ENCODE results near the gene HIPK1.
"Not testable (repeated sequence)": the region's sequence is repeated elsewhere in the genome, so short reads cannot be mapped to it uniquely, and the experiment has no call there.

HIPK1 gene

DNA sequence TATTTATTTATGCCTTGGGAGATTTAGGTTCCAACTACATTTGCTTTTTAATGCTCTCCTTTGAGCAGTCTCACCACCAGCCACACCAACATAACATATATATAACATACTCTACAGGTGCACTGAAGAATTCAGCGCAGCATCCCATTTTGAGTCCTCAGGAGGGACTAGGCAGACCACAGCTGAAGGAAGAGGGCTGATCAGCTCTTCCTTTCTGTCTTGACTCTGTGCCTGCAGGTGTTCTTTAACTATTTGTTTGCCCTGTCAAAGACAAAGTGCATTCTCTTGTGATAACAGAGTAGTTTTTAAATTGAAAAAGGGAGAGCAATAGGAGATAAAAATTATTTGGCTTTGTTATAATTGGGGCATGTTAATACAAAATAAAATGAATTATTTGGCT, 17.0 kb downstream of the HIPK1 start:
- DNase-seq: no peak

- DNase-seq: no peak
Measured at GRCh38 chr1:113946678-113947387, 17.7 kb downstream of the HIPK1 start.

GRCh38 chr1:113947388-113948107, 18.4 kb downstream of the HIPK1 start:
- DNase-seq: no peak

DNA sequence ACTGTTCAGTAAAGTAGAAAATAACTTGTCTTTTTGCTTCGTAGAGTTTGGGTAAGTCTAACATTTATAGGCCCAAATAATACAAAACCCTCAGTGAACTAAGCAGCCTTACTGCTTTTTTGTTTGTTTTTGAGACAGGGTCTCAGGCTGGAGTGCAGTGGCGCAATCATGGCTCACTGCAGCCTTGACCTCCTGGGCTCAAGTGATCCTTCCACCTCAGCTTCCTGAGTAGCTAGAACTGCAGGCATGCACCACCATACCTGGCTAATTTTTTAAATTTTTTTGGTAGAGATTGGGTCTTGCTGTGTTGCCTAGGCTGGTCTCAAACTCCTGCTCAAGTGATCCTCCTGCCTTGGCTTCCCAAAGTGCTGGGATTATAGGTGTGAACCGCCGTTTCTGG, 19.0 kb downstream of the HIPK1 start:
- not testable (repeated sequence) for DNase-seq

DNA sequence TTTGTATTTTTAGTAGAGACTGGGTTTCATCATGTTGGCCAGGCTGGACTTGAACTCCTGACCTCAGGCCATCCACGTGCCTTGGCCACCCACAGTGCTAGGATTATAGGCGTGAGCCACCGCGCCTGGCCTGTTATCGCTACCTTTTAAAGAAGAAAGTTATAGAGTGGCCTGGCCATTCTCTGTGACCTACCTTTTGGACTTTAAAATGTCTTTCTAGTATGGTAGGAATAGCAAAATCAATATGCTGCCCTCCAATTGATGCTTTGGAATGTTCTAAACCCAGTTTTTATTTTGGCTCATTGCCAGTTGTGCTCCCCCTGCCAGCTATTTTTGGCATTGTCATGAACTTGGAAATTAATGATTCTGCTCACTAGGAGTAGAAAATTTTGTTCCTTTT, 19.9 kb downstream of the HIPK1 start:
- no peak for DNase-seq

DNA sequence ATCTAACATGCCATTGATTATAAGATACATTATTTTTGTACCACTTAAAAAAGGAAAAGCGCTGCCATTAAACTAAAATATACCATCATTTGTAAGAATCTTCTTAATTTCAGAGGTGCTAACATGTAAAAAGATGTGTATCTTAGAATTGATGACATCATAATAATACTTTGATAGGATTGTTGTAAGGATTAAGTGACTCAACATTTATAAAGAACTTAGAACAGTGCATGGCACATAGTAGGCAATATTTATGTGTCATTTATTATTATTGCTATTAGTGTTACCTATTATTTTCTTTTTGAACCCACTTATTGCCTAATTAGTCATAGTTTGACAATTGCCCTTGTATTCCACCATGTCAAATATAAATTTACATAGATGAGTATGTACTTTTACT, 21.8 kb downstream of the HIPK1 start:
- DNase-seq: no peak

DNA sequence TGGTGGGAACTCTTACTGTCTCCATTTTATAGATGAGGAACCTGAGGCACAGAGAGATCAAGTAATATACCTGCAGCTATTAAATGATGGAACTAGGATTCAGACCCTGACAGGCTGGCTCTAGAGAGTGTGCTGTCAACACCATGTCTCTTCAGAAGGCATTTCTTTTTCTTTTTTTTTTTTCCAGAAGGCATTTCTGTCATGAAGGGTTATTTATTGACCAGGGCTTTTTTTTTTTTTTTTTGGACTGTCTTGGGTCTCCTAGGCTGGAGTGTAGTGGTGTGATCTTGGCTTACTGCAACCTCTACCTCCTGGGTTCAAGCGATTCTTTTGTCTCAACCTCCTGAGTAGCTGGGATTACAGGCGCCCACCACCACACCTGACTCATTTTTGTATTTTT, 22.6 kb downstream of the HIPK1 start:
- no peak for DNase-seq

- no peak for DNase-seq
Measured at GRCh38 chr1:113957984-113958383, 28.9 kb downstream of the HIPK1 start.

DNA sequence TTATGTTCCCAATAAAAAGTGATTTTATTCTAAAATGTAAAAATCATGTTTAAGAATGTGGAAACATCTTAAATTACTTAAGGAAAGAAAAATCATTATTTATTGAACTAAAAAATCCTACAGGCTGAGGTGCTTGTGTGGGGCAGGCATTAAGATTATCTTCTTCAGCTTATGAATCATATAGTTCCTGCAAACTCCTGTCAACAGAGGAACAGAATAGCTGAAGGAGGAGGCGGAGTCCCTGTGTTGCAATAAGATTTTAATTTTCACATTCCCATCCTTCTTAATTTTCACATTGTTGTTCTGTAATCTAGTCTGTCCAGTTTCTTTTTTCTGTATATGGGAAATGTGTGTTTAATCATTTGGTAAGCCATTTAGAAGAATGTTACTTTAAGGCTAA, 29.6 kb downstream of the HIPK1 start:
- DNase-seq: no peak

GRCh38 chr1:113963281-113963906, 34.3 kb downstream of the HIPK1 start:
- no peak for DNase-seq

- no peak for DNase-seq
Measured at GRCh38 chr1:113965703-113966412, 36.7 kb downstream of the HIPK1 start.

DNA sequence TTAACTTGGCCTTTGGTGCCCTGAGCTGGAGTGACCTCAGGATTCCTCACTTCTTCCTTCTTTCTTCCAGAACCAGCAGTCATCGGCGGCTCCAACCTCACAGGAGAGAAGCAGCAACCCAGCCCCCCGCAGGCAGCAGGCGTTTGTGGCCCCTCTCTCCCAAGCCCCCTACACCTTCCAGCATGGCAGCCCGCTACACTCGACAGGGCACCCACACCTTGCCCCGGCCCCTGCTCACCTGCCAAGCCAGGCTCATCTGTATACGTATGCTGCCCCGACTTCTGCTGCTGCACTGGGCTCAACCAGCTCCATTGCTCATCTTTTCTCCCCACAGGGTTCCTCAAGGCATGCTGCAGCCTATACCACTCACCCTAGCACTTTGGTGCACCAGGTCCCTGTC, 43.8 kb downstream of the HIPK1 start:
- no peak for DNase-seq

DNA sequence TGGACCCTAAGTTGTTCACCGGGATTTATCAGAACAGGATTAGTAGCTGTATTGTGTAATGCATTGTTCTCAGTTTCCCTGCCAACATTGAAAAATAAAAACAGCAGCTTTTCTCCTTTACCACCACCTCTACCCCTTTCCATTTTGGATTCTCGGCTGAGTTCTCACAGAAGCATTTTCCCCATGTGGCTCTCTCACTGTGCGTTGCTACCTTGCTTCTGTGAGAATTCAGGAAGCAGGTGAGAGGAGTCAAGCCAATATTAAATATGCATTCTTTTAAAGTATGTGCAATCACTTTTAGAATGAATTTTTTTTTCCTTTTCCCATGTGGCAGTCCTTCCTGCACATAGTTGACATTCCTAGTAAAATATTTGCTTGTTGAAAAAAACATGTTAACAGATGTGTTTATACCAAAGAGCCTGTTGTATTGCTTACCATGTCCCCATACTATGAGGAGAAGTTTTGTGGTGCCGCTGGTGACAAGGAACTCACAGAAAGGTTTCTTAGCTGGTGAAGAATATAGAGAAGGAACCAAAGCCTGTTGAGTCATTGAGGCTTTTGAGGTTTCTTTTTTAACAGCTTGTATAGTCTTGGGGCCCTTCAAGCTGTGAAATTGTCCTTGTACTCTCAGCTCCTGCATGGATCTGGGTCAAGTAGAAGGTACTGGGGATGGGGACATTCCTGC, 46.2 kb downstream of the HIPK1 start:
- DNase-seq: peak; percentile 61

DNA sequence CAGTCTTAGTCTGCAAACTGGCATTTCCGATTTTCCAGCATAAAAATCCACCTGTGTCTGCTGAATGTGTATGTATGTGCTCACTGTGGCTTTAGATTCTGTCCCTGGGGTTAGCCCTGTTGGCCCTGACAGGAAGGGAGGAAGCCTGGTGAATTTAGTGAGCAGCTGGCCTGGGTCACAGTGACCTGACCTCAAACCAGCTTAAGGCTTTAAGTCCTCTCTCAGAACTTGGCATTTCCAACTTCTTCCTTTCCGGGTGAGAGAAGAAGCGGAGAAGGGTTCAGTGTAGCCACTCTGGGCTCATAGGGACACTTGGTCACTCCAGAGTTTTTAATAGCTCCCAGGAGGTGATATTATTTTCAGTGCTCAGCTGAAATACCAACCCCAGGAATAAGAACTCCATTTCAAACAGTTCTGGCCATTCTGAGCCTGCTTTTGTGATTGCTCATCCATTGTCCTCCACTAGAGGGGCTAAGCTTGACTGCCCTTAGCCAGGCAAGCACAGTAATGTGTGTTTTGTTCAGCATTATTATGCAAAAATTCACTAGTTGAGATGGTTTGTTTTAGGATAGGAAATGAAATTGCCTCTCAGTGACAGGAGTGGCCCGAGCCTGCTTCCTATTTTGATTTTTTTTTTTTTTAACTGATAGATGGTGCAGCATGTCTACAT, 47.6 kb downstream of the HIPK1 start:
- DNase-seq: peak; percentile 57

GRCh38 chr1:113977906-113978305, 48.8 kb downstream of the HIPK1 start:
- no peak for DNase-seq

DNA sequence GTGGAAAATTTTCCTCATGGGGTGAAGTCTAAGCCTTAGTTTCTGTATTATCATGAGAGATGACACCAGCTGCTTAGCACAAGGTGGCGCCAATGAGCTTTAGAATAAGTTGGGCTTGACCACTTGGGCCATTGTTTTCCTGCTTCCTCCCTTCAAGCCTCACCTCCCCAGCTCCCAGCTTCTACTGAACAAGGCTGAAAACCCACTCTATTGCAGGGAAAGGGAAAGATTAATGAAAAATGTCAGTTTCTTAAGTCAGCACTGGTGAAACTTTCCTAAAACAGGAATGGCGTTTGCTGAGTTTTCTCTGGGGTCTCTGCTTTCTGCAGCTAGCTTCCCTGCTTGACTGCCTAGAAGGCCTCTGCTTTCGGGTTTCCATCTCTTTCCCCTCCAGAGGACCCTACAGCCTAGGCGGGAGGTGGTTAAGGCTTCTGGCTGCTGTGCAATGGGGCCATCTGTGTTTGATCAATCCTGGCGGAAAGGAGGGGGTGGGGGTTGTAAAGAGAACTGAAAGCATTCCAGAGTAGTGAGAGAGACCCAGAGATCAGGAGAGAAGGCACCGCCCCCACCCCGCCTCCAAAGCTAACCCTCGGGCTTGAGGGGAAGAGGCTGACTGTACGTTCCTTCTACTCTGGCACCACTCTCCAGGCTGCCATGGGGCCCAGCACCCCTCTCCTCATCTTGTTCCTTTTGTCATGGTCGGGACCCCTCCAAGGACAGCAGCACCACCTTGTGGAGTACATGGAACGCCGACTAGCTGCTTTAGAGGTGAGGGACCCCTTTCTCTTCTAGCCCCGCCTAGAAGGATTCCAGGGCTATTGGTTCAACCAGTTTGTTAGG, 50.0 kb downstream of the HIPK1 start, which contains the start of gene OLFML3:
Gene OLFML3 (plus strand): TSS at position 612 of the 840 bp plus-strand sequence. CDS start 43 bp downstream, at position 655.
- peak; percentile 99 for DNase-seq

- peak; percentile 78 for DNase-seq
Measured at GRCh38 chr1:113980110-113980509, 51.0 kb downstream of the HIPK1 start.

DNA sequence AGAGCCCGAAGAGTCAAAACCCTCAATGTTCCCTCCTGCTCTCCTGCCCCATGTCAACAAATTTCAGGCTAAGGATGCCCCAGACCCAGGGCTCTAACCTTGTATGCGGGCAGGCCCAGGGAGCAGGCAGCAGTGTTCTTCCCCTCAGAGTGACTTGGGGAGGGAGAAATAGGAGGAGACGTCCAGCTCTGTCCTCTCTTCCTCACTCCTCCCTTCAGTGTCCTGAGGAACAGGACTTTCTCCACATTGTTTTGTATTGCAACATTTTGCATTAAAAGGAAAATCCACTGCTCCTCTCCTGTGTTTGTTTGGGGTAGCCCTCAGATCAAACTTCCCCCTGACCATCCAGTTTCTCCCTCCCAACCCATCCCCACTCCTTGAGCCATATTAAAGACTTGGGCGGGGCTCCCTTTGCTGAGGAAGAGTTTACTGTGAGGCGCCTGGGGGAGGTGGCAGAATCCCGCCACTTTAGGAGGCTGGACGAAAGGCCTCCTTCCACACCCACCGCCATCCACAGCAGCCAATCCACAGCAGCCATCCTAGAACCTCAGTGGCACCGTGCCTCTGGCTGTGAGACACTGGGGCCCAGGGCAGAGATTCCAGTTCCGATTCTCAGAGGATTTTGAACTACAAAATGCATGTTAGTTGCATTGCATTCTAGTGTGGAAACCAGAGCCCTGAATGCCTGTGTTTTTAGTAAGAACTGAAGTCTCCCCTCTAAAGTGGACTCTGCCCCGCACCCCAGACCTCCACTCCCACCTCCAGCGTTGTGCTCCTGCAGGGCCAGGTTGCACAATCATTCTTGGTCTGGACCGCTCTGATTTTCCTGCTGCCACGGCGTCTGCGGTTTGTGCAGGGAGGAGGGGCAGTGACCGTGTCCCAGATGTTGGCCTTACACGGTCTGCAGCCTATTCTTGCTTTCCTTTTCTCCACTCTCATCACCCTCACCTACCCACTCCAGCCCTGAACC, 53.1 kb downstream of the HIPK1 start:
- DNase-seq: peak; percentile 96

GRCh38 chr1:113982949-113983348, 53.8 kb downstream of the HIPK1 start:
- DNase-seq: no peak

- no peak for DNase-seq
Measured at GRCh38 chr1:113983391-113983790, 54.3 kb downstream of the HIPK1 start.

All from fibroblast of skin of abdomen (primary cell).